Amniotic stem cell (primary cell): ENCODE results near the gene GPNMB.

Experiments used
- DNase-seq: peaks from one replicate; lab custom pipeline; 2025; lab: John Stamatoyannopoulos, UW

The GPNMB gene

DNA sequence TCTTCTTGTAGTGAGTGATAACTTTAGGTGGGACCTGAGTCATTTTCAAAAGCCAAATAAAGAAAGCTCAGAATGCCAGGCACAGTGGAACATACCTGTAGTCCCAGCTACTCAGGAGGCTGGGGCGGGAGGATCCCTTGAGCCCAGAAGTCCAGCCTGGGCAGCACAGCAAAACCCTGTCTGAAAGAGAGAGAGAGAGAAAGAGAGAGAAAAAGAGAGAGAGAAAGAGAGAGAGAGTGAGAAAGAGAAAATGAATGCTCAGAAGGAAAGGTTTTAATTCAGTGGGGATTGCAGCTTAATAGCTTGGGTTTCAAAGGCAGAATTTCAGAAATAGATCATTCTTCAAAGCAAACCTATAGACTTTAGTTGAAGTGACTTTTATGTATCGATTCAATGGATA, 25.7 kb downstream of the GPNMB start:
- no peak for DNase-seq

DNA sequence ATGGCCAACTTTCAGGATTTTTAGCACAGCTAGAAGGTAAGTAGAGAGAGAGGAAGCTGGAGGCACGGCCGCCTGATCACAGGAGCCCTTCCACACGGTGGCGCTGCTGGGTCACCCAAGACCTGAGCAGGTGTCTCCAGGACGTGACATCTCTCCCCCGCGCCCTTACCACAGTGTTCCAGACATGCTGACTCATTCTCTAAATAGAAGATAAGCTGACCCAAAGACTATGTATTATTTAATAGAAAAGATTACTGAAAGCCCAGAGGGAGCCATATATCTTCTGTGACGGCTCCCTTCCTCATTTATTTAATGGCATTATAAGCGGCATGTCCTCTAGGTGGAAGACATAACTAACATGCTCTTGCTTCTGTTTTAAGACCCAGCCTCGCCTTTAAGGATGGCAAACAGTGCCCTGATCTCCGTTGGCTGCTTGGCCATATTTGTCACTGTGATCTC, 26.6 kb downstream of the GPNMB start:
- peak; percentile 73 for DNase-seq

DNA sequence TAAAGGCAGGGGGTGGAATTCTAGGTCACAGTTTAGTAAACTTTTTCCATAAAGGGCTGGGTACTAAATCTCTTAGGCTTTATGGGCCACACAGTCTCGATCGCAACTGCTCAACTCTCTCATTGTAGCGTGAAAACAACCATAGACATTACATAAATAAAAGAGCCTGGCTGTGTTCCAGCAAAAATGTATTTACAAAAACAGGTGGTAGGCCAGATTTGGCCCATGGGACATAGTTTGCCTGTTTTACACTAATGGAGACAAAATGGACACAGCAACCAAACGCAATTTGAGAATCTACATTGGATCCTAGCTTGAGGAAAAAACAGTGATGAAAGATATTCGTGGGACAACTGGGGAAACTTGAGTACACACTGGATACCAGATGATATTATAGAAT, 29.3 kb downstream of the GPNMB start:
- DNase-seq = no peak

DNA sequence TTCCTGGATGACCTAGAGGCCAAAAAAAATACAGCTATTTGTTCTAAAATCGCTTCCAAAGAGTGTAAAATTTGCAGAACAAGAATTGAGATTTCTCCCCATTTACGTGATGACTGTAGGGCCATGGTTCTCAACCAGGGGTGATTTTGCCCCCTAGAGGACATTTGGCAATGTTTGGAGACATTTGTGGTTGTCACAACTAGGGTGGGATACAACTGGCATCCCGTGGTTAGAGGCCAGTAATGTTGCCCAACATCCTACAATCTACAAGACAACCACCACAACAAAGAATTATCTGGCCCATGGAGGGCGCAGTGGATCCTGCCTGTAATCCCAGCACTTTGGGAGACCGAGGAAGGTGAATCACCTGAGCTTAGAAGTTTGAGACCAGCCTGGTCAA, 29.8 kb downstream of the GPNMB start:
- no peak for DNase-seq

DNA sequence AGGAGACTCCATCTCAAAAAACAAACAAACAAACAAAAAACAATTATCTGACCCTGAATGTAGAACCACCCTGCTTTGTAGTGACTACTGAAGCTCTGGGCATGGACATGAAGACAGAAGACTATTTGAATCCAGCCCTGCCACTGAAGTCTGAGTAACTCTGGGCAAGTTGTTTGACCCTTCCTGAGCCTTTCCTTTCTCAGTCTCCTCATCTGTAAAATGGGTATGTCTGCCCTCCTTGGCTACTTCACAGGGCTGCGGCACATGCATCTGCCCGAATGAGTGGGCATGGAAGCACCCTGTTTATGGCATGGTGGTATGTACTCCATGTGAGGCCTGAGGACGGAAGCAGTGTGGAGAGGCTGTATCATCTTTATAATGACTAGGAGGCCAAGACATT, 30.4 kb downstream of the GPNMB start:
- DNase-seq = no peak

DNA sequence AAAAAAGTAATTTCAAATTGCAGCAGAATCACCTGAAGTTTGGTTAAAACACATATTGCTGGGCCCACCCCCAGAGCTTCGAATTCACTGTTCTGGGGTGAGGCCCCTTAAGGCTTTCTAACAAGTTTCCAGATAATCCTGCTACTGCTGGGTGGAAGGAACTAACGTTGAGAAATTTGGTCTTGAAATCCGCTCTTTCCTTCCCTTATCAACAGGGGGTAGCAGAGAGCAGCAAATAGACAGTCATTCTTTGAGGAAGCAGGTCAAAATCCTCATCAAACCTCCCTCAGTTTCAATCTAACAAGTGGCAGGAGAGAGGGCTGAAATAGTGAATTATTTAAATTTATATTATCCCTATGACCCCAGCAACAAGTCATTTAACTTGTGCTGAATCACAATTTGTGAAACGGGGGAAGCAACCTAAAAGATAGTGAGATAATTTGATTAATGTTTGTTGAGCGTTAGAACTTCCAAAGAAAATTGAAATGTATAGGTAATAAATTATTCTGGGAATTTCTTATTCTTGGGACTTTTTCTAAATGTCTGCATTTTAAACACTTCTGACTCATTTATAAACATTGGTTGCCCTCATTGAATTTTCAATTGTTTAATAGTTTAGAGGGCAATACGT, 30.9 kb downstream of the GPNMB start:
- DNase-seq = peak; percentile 21

DNA sequence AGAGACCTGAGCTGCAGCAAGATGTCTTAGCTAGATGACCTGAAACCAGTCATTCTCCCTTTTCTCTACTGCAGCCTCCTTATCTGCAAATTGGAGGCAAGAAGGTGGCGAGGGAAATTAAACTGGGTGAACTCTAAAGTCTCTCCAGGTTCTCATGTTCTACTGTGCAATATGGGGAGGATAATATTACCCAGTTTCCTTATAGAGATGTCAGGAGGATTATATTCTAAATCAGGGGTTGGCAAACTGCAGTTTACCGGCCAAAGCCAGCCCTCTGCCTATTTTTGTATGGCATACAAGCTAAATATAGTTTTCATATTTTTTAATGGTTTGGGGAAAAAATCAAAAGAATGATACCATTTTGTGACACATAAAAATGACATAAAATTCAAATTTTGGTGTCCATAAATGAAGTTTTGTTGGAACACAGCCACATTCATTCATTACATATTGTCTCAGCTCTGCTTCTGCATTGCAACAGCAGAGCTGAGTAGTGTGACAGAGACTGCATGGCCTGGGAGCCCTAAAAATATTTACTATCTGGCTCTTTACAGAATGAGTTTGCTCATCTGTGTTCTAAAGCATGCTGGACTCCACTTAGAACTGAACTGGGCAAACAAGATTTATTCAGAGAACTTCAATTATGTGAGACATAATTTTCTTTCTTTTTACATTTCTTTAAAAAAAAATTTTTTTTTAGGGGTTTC, 33.4 kb downstream of the GPNMB start:
- no peak for DNase-seq

DNA sequence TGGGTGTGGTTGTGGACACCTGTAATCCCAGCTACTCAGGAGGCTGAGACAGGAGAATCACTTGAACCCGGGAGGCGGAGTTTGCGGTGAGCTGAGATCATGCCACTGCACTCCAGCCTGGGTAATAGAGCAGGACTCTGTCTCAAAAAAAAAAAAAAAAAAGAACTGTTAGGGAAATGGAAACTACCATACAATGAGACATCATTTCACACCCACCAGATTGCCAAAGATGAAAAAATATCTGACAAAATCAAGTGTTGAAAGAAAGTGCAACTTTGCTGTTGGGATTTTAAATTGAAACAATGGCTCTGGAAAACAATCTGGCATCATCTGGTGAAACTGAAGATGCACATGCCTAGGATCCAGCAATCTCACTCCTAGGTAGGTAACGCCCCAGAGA, 36.5 kb downstream of the GPNMB start:
- DNase-seq = no peak

DNA sequence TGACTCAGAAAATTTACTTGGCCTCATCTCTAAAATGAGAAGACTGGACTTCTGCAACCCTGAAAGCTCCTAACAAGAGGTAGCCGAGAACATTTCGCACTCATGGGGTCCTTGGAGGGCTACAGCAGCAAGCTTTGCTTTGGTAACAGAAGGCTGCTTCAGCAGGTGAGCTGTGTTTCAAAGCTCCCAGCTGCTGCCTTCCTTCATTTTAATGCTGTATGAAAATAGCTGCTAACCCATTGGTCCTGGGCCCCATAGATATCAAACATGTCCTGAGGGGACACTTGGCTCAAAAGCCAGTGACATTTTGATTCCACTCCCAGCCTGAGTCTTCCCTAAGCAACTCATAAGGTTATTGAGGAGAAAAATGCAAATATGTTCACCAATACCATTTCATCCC, 38.3 kb downstream of the GPNMB start:
- DNase-seq = no peak

DNA sequence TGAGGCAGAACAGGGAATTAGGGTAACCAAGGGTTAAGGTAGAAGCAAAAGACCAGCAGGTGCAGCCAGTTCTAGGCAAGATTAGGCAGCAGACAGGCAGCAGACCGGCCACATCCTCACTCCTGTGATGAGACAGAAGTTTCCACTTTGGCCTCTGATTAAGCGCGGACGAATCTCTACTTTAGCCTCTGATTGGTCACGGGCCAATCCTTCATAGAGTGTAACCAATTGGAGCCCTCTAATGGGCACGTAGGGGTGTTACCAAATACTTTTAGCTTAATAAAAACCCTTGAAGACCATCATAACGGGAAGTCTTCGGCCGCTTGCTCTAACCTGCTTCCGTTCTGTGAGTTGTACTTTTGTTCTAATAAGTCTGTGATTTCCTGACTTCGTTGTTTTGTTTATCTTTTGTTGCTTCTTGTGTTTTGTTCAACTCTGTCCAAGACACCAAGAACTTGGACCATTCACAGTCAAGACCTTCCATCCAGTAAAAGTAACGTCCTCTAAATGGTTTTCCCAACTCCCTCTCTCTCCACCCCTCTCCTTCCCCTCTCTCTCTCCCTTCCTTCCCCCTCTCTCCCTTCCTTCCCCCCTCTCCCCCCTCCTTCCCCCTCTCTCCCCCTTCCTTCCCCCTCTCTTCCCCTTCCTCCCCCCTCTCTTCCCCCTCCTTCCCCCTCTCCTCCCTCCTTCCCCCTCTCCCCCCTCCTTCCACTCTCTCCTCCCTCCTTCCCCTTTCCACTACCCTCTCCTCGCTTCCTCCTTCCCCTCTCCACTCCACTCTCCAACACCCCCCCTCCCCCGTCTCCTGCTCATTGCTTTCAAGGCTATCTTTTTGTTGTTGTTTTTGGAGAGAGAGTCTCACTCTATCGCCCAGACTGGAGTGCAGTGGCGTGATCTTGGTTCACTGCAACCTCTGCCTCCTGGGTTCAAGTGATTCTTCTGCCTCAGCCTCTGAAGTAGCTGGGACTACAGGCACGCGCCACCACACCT, 39.4 kb downstream of the GPNMB start:
- DNase-seq = no peak

DNA sequence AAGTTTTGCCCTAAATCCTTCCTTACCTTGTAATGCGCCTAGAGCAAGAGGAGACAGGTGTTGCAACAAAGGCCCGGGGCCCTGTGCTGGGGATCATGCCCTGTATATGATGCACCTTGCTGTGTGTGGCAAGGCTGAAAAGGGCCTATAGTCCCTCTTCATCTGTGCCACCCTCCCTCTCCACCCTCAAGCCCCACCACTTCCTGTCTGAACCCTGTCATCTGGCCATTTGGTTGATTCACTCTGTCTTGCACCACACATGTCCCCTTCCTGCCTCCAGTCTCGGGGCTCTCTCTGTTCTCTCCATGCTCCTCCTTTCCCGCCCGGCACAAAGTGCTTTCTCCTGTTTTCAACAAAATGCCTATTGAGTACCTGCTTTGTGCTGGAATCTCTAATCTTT, 41.0 kb downstream of the GPNMB start:
- no peak for DNase-seq

DNA sequence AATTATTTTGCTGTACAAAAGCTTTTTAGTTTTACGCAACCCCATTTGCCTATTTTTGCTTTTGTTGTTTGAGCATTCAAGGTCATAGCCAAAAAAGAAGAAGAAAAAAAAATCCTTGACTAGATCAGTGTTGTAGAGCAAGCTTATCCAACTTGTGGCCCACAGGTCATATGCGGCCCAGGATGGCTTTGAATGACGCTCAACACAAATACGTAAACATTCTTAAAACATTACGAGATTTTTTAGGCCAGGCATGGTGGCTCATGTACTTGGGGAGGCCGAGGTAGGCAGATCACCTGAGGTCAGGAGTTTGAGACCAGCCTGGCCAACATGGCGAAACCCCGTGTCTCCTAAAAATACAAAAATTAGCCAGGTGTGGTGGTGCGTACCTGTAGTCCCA, 44.4 kb downstream of the GPNMB start:
- DNase-seq = no peak

DNA sequence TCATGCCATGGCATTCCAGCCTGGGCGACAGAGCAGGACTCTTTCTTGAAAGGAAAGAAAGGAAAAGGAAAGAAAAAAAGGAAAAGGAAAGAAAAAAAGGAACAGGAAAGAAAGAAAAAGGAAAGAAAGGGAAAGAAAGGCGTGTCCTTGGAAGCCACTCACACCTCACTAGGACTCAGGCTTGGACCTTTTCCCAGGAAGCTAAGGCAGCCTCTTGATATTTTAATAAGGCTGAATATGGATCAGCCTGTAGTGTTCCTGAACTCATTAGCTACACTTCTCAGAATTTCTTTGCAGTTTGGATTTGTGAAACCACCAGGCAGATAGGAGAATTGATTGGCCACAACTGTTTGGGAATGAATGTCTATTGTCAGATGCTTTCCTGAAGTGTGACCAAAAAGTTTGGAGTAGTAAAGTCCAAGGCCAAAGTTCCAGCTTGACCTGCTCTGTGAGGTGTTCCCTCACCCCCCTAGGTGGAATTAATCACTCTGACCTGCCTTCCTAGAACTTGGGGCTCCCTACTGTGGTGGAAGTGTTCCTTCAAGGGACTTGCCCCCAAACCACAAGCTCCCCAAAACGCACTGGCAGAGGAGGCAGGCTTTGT, 45.5 kb downstream of the GPNMB start:
- no peak for DNase-seq

DNA sequence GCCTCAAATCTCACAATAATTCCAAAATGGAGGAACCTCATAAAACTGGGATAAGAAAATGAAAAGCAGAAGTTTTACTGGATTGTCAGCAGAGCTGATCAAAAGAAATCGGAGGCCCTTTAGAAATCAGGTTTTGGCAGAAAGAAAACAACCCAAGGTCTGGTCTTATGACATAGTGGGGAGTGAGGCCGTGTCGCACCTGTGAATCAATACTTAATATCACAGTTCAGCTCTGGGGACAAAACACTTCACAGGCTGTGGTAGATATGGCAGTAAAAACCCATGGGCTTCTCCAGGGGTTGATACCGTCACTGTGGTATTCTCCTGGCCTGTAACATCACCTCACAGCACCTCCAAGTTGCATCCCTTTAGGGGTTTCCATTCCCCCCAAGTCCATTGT, 46.0 kb downstream of the GPNMB start:
- no peak for DNase-seq

DNA sequence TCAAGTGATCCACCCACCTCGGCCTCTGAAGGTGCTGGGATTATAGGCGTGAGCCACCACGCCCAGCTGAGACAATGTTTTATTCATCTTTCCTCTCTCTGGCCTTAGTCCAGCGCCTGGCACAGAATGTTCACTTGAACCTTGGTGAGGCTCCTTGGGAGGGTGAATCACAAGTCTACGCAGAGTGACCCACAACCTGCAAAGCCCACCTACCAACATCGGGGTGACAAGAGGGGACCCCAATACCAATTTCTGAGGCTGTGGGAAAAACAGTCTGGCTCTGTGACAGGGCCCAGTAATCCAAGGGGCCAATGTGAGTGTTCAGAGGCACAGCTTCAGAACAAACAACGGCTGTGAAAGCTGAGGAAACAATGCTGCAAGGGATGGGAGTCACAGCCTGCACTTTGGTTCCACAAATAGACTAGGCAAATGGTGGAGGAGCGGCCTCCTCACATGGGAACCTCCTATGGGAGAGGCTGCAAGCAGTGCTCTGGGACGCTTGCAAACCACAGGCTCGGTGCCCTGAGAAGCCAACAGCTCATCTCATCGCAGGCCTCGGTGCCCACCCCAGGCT, 47.0 kb downstream of the GPNMB start:
- no peak for DNase-seq

DNA sequence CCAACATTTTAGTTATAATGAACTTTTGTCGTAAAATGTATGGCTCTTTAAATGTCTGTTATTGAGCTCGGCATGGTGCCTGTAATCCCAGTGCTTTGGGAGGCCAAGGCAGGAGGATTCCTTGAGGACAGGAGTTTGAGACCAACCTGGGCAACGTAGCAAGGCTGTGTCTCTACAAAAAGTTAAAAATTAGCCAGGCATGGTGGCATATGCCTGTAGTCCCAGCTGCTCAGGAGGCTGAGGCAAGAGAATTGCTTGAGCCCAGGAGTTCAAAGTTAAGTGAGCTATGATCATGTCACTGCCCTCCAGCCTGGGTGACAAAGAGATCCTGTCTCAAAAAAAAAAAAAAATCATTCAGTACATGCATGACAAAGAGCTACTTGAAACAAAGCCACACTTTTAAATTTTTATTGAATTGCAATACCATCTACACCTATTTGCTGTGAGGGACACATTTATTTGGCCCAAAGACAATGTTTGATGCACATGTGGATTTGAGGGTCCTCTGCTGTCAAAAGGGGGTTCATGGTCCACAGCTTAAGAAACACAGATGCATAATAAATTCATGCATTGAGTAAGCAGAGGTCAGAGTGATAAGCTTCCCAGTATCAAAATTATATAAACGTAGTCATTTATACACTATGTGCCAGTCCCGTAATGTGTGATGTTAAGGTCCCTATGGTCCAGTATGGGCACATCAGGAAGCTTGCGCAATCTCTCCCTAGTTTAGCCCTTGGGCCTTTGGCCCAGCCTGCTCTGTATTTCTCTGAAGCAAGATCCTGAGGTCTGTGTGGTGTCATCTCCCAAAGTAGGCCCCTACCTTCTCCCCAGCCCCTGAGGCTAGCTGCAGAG, 48.2 kb downstream of the GPNMB start:
- no peak for DNase-seq

DNA sequence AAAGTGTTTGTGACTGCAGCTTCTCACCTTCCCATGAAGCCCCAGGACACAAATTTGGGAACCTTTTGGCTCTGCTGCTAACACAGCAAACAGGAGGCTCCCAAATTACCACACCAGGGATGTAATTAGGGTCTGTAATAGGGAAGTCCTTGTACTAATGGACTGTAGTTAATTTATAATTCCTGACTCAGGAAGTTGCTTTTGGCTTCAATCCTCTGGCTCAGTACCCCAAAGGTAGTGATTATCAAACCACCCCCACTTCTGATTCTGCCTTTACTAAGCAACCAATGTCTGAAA, 48.8 kb downstream of the GPNMB start:
- DNase-seq = no peak

DNA sequence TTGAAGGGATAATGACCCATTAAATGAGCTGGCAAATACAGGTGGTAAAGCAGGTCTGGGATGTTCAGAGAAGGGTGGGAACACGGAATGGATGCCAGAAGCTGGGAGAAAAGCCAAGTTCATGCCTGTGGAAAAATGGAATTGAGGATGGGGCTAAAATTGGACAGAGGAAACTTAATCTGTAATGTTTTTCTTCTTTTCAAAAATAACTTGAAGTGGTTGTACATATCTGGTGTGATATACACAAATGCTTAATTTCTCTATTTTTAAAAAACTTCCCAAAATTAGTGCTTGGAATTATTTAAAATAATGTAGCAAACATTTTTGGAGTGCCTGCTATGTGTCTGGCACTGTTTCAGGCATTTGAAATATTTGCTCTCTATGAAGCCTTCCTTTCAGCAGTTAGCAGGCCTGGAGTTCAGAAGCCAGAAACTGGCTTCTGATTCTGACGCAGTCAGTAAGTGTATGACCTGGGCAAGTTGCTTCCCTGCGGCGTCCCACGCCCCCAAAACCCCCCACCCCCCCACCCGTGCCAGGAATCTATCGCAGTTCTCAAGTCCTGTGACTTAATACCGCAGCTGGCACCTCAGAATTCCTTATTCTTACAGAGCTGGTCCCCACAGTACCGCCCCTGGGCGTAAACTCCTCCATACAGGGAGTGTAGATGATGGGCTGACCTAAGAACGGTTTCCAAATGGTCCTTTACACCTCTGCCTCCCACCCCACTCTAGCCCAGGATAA, 51.7 kb downstream of the GPNMB start:
- DNase-seq = no peak

DNA sequence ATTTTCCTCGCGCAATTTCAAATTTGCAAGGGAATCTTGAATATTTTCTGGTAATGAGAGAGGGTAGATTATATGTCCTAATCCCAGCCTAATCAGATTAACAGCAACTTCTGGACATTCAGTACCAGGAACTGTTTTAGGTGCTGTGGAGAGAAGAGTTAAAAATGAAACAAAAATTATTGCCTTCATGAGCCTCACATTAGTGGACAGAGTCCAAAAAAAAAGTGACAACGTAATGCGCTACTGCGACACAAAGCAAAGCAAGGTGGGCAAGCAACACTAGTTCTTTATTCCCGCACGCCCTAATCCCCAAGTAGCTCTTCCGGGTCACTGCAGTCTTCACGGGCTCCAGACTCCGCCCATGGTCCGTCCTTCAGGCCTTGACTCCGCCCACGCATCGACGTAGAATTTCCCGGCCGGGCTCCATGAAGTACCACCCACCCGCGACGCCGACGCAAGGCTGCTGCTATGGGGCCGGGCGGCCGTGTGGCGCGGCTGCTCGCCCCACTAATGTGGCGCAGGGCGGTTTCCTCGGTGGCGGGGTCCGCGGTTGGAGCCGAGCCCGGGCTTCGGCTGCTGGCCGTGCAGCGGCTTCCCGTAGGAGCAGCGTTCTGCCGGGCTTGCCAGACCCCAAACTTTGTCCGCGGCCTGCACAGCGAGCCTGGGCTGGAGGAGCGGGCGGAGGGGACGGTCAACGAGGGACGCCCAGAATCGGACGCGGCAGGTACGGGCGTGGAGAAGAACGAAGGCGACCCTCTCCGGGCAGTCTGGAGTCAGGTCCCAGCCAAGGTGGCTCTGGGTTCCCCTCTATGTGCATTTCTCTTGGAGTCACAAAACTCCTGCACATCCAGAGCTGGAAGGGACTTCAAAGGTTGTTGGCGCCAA, 52.6 kb downstream of the GPNMB start, which contains the start of gene MALSU1:
MALSU1 (plus strand) TSS at position 455 of the 885 bp plus-strand sequence; CDS start at position 469, 14 bp downstream.
- peak; percentile 96 for DNase-seq
